PC-9 (cell line): ENCODE measurements around the gene CCDC54. TPM values are rescaled to one million over a fixed set of nuclear protein-coding genes. Genes with fewer than 3 reads are reported as not detected.

Experiments
- BruUV-seq: library from RNA; stranded (reverse); fragments of 400-500 nt; replicated peaks from 2 replicates; lab custom pipeline; 2021; lab: Mats Ljungman, UMichigan
- CTCF ChIA-PET: fragments of 300-600 bp; sonication (Branson Sonifier 250); formaldehyde crosslinking; loops from one replicate; lab custom pipeline; 2022; ENCODE audit warnings: antibody characterized with exemption; lab: Charles Lee
- POLR2A ChIA-PET: fragments of 300-600 bp; sonication (Branson Sonifier 250); formaldehyde crosslinking; loops from one replicate; lab custom pipeline; 2022; ENCODE audit warnings: antibody characterized with exemption; ENCODE audit not compliant: unreplicated experiment; lab: Charles Lee
- DNase-seq, 2 experiments: peaks; one replicate each; pipeline versions ENCODE4 v3.0.0 to v3.0.0-alpha.2; 2015 to 2022; ENCODE audit warnings: mixed read lengths in 1 of 2
- H2AFZ ChIP-seq: fragments of 200-600 bp; sonication (generic); 2 replicates; pipeline ENCODE4 v1.8.1; 2017; ENCODE audit warnings: antibody characterized with exemption
- H3F3A ChIP-seq: fragments of 200-600 bp; sonication (generic); 2 replicates; pipeline ENCODE4 v1.8.1; 2017; ENCODE audit warnings: antibody characterized with exemption, mild to moderate bottlenecking, low read depth; ENCODE audit not compliant: insufficient read depth
- H3K27ac ChIP-seq: fragments of 200-600 bp; sonication (generic); 2 replicates; pipeline ENCODE4 v1.6.1; 2016; ENCODE audit warnings: mixed run types
- H3K27me3 ChIP-seq: fragments of 200-600 bp; sonication (generic); 2 replicates; pipeline ENCODE4 v1.6.1; 2016; ENCODE audit warnings: low read depth, mixed run types; ENCODE audit not compliant: insufficient read depth
- H3K36me3 ChIP-seq: fragments of 200-600 bp; sonication (generic); 2 replicates; pipeline ENCODE4 v1.6.1; 2016; ENCODE audit warnings: low read depth, mixed run types
- H3K4me1 ChIP-seq: fragments of 200-600 bp; sonication (generic); replicated peaks from 2 replicates; pipeline ENCODE4 v1.6.1; 2016; ENCODE audit warnings: mixed run types; ENCODE audit not compliant: insufficient read depth
- H3K4me2 ChIP-seq: fragments of 200-600 bp; sonication (generic); 2 replicates; pipeline ENCODE4 v1.6.1; 2017; ENCODE audit warnings: mixed run types
- H3K4me3 ChIP-seq: fragments of 200-600 bp; sonication (generic); 2 replicates; pipeline ENCODE4 v1.6.1; 2016; ENCODE audit warnings: mixed run types
- H3K79me2 ChIP-seq: fragments of 200-600 bp; sonication (generic); 2 replicates; pipeline ENCODE4 v1.6.1; 2017; ENCODE audit warnings: low read depth, mixed run types
- H3K9me2 ChIP-seq: fragments of 200-600 bp; sonication (generic); 2 replicates; pipeline ENCODE4 v1.8.1; 2017; ENCODE audit warnings: mild to moderate bottlenecking; ENCODE audit not compliant: insufficient read depth
- H3K9me3 ChIP-seq: fragments of 200-600 bp; sonication (generic); 2 replicates; pipeline ENCODE4 v1.8.1; 2016; ENCODE audit warnings: low read depth; ENCODE audit not compliant: insufficient read depth
- H4K20me1 ChIP-seq: fragments of 200-600 bp; sonication (generic); 2 replicates; pipeline ENCODE4 v1.8.1; 2017; ENCODE audit not compliant: insufficient read depth
- CTCF ChIP-seq: fragments of 200-600 bp; sonication (generic); conservative IDR thresholded peaks from 2 replicates; pipeline ENCODE4 v1.6.1; 2017; ENCODE audit warnings: mixed run types, antibody characterized with exemption, mild to moderate bottlenecking, moderate library complexity
- EZH2 ChIP-seq: fragments of 200-600 bp; sonication (generic); IDR thresholded peaks from 2 replicates; pipeline ENCODE4 v1.8.0; 2017; ENCODE audit warnings: antibody characterized with exemption, low read depth
- intact Hi-C: fragments of 100-400 bp; cut with micrococcal nuclease; formaldehyde crosslinking; loops from one replicate; pipeline ENCODE4 v1.10.0; 2022; ENCODE audit not compliant: unreplicated experiment
- total RNA-seq: library from RNA; stranded (reverse); gene quantifications from 2 replicates; pipeline ENCODE4 v1.2.3, GENCODE V29; 2021

Gene CCDC54
- total RNA-seq, 1 experiment from 2014 or later: not detected

GRCh38 chr3:107421881-107422280 lies 44.6 kb downstream of the CCDC54 start:
- ChIA-PET CTCF (interaction anchor here (0.5 to 1.7 kb wide), 9 partner anchors 9 to 1275 kb away, joined by 3 to 23 read pairs (median 4); no protein-coding TSS in a partner anchor), POLR2A (interaction anchor here (0.7 kb wide), 1 partner anchor 9 kb away, joined by 7 read pairs; no protein-coding TSS in a partner anchor)
- no peak overlapping the region for H3K4me3 ChIP-seq
- intact Hi-C loops: loop anchor here (1.0 to 10.0 kb wide), 2 partner anchors 150 to 243 kb away; no protein-coding TSS in a partner anchor
- no peak overlapping the region for H3K4me2 ChIP-seq
- TF ChIP-seq EZH2 (no peak), CTCF (no peak)
- no peaks in the 10 kb centered on the region for H4K20me1 ChIP-seq
- no peaks in the 10 kb centered on the region for H3K9me2 ChIP-seq
- no peaks in the 10 kb centered on the region for H3K36me3 ChIP-seq
- H2AFZ ChIP-seq: no peak overlapping the region
- no peaks in the 10 kb centered on the region for H3K79me2 ChIP-seq
- no TSS peak for BruUV-seq
- DNase-seq: no peak
- peaks cover 11% of the 10 kb centered on the region; the same call in 1 of the 2 replicates for H3K4me1 ChIP-seq
- no peaks in the 10 kb centered on the region for H3K9me3 ChIP-seq
- no peaks in the 10 kb centered on the region for H3K27me3 ChIP-seq
- no peaks in the 10 kb centered on the region for H3F3A ChIP-seq
- H3K27ac ChIP-seq: no peak overlapping the region

- no peaks in the 10 kb centered on the region for H3K27me3 ChIP-seq
- ChIA-PET POLR2A (no interaction called here), CTCF (no interaction called here)
- H3K4me3 ChIP-seq: no peak overlapping the region
- no peak overlapping the region for H3K27ac ChIP-seq
- no peaks in the 10 kb centered on the region for H4K20me1 ChIP-seq
- BruUV-seq: no TSS peak
- no peak overlapping the region for H2AFZ ChIP-seq
- TF ChIP-seq CTCF: no peak
- TF ChIP-seq EZH2: no peak
- H3K9me3 ChIP-seq: no peaks in the 10 kb centered on the region
- intact Hi-C loops: loop anchor here (10.0 kb wide), 1 partner anchor 240 kb away; no protein-coding TSS in a partner anchor
- no peaks in the 10 kb centered on the region for H3K9me2 ChIP-seq
- no peaks in the 10 kb centered on the region for H3K79me2 ChIP-seq
- H3K36me3 ChIP-seq: no peaks in the 10 kb centered on the region
- no peak overlapping the region for H3K4me2 ChIP-seq
- H3F3A ChIP-seq: no peaks in the 10 kb centered on the region
- no peak for DNase-seq
- H3K4me1 ChIP-seq: peaks cover 11% of the 10 kb centered on the region; the same call in 1 of the 2 replicates
These were observed 47.8 kb downstream of the CCDC54 start for GRCh38 chr3:107425033-107425432.

GRCh38 chr3:107426223-107426622 lies 49.0 kb downstream of the CCDC54 start:
- Histone ChIP-seq H3K36me3 (no peaks in the 10 kb centered on the region), H3K79me2 (no peaks in the 10 kb centered on the region), H2AFZ (no peak overlapping the region), H4K20me1 (no peaks in the 10 kb centered on the region), H3K4me3 (no peak overlapping the region), H3K27me3 (no peaks in the 10 kb centered on the region), H3K9me3 (no peaks in the 10 kb centered on the region), H3K4me2 (no peak overlapping the region), H3K4me1 (peaks cover 3% of the 10 kb centered on the region; the same call in 1 of the 2 replicates), H3K27ac (no peak overlapping the region), H3F3A (no peaks in the 10 kb centered on the region; the same call in 1 of the 2 replicates), H3K9me2 (no peaks in the 10 kb centered on the region)
- POLR2A ChIA-PET: no interaction called here
- TF ChIP-seq CTCF: no peak
- TF ChIP-seq EZH2: no peak
- CTCF ChIA-PET: no interaction called here
- no peak for DNase-seq
- intact Hi-C loops: loop anchor here (10.0 kb wide), 1 partner anchor 239 kb away; no protein-coding TSS in a partner anchor
- BruUV-seq: no TSS peak

Other genes starting within 250 kb of the CCDC54 start
- gene BBX, start 145.5 kb downstream of the CCDC54 start, total RNA-seq: 91.7 and 92.5 TPM in 2 replicates